Body of pancreas (tissue), 4 donors: ENCODE results near the gene ANKUB1. TPM values are rescaled to one million over a fixed set of nuclear protein-coding genes. Genes with fewer than 3 reads are reported as not detected.
"Not testable (repeated sequence)": the region's sequence is repeated elsewhere in the genome, so short reads cannot be mapped to it uniquely, and the experiment has no call there.

Experiments used
- ATAC-seq: fragments of 150-250 bp; one replicate; pipeline ENCODE4 v1.9.1; 2016
- DNase-seq, 4 donors: peaks; one replicate each; pipeline ENCODE4 v3.0.0-alpha.2; 2019
- H3K27ac ChIP-seq, 4 donors: fragments of 200-600 bp; sonication (generic); 1 replicate in 3 of 4; 2 replicates in 1 of 4; pipeline versions ENCODE4 v1.5.1 to v1.6.1; 2016 to 2019; ENCODE audit warnings: mild to moderate bottlenecking in 1 of 4, mixed read lengths in 1 of 4, moderate library complexity in 1 of 4
- H3K27me3 ChIP-seq, 2 donors: fragments of 200-600 bp; sonication (generic); one replicate each; pipeline ENCODE4 v1.6.0; 2016; ENCODE audit warnings: mild to moderate bottlenecking in 1 of 2
- H3K36me3 ChIP-seq, 2 donors: fragments of 200-600 bp; sonication (generic); replicated peaks in 1 of 2; 2 replicates each; pipeline ENCODE4 v1.5.1; 2016; ENCODE audit warnings: low read depth in 2 of 2; ENCODE audit not compliant: insufficient read depth in 1 of 2
- H3K4me1 ChIP-seq: fragments of 200-600 bp; sonication (generic); one replicate; pipeline ENCODE4 v1.6.0; 2016
- H3K4me3 ChIP-seq, 2 donors: fragments of 200-600 bp; sonication (generic); 1 replicate in 1 of 2; 2 replicates in 1 of 2; pipeline ENCODE4 v1.5.1; 2016 to 2019
- H3K9me3 ChIP-seq, 3 donors: fragments of 200-600 bp; sonication (generic); 1 replicate in 2 of 3; 2 replicates in 1 of 3; pipeline ENCODE4 v1.5.1; 2016
- CTCF ChIP-seq, 7 experiments: fragments of 450-650 bp in 4 of 7; fragments of 200-600 bp in 3 of 7; sonication (generic) in 3 of 7; IDR thresholded peaks; one replicate each; pipeline ENCODE4 v1.5.1; 2016 to 2019; ENCODE audit warnings: antibody characterized with exemption in 7 of 7
- POLR2A ChIP-seq, 3 donors: fragments of 450-650 bp; IDR thresholded peaks; one replicate each; pipeline ENCODE4 v1.6.1; 2016; ENCODE audit warnings: antibody characterized with exemption in 3 of 3, mild to moderate bottlenecking in 2 of 3
- WGBS, 2 donors: methylation state at CpG; one replicate each; pipeline ENCODE4 v1.1.5; 2017; 5-methylcytosine and 5-hydroxymethylcytosine counted together
- intact Hi-C: fragments of 100-400 bp; cut with DNase I; formaldehyde crosslinking; loops from one replicate; pipeline ENCODE4 v1.15.1; 2023
- total RNA-seq, 2 donors: library from RNA; depleted of rRNA; stranded (reverse); fragments of >200 nt; gene quantifications; one replicate each; pipeline ENCODE4 v1.1.0, GENCODE V29; 2016

ANKUB1 gene
- not detected for total RNA-seq

- H3K4me1 ChIP-seq: no peaks in the 10 kb centered on the region
- no peaks in the 10 kb centered on the region for H3K27me3 ChIP-seq
- H3K27ac ChIP-seq: no peak within 1 kb of the TSS
- WGBS, 2 donors: 86 to 92% methylated on average over 4 of the region's 4 CpGs
- no peaks in the 10 kb centered on the region for H3K36me3 ChIP-seq
- no peak for DNase-seq
- no peak for TF ChIP-seq POLR2A (IDR thresholded peaks at IDR 0.05)
- TF ChIP-seq CTCF (IDR thresholded peaks at IDR 0.05): no peak
- intact Hi-C loops: no loop called here
- no peak within 1 kb of the TSS for H3K4me3 ChIP-seq
- H3K9me3 ChIP-seq: no peaks in the 10 kb centered on the region
- no peak for ATAC-seq
Measured at GRCh38 chr3:149792452-149793270, at the start of gene ANKUB1. TSS of gene ANKUB1 (minus strand) at chr3:149792554. CDS start at chr3:149792366, 188 bp downstream.

GRCh38 chr3:149839896-149840295, 47.5 kb upstream of the ANKUB1 start:
- no peak overlapping the region for H3K27ac ChIP-seq
- peaks cover 1% of the 10 kb centered on the region for H3K4me1 ChIP-seq
- 80 to 95% methylated on average over 3 of the region's 3 CpGs for WGBS, 2 donors
- H3K4me3 ChIP-seq: no peak overlapping the region
- H3K9me3 ChIP-seq: peaks cover 0 to 7% (median 0%) of the 10 kb centered on the region in 3 donors
- no peak for TF ChIP-seq CTCF (IDR thresholded peaks at IDR 0.05)
- no peak for TF ChIP-seq POLR2A (IDR thresholded peaks at IDR 0.05)
- H3K36me3 ChIP-seq: no peaks in the 10 kb centered on the region
- intact Hi-C loops: no loop called here
- DNase-seq (no peak), ATAC-seq (no peak)
- H3K27me3 ChIP-seq: no peaks in the 10 kb centered on the region

GRCh38 chr3:149839469-149839868, 47.1 kb upstream of the ANKUB1 start:
- peaks cover 0 to 12% (median 0%) of the 10 kb centered on the region in 3 donors for H3K9me3 ChIP-seq
- H3K27ac ChIP-seq, ATAC-seq, DNase-seq, H3K4me3 ChIP-seq, H3K36me3 ChIP-seq, H3K27me3 ChIP-seq, intact Hi-C loops, H3K4me1 ChIP-seq: not testable (repeated sequence)
- 94 to 96% methylated on average over 3 of the region's 3 CpGs for WGBS, 2 donors

- WGBS, 2 donors: 93 to 94% methylated on average over 2 to 3 of the region's 3 CpGs
- H3K27me3 ChIP-seq, H3K4me3 ChIP-seq, ATAC-seq, H3K36me3 ChIP-seq, intact Hi-C loops, H3K27ac ChIP-seq, DNase-seq, H3K4me1 ChIP-seq: not testable (repeated sequence)
- peaks cover 0 to 18% (median 0%) of the 10 kb centered on the region in 3 donors for H3K9me3 ChIP-seq
Measured at GRCh38 chr3:149838491-149838890, 46.1 kb upstream of the ANKUB1 start.

- Histone ChIP-seq H3K9me3 (peaks cover 0 to 28% (median 0%) of the 10 kb centered on the region in 3 donors), H3K27me3 (no peaks in the 10 kb centered on the region), H3K27ac (no peak overlapping the region), H3K4me3 (no peak overlapping the region), H3K4me1 (no peaks in the 10 kb centered on the region), H3K36me3 (no peaks in the 10 kb centered on the region)
- WGBS, 2 donors: 92 to 98% methylated on average over 2 of the region's 2 CpGs
- ATAC-seq (no peak), DNase-seq (no peak)
- intact Hi-C loops: no loop called here
- no peak for TF ChIP-seq CTCF (IDR thresholded peaks at IDR 0.05)
- TF ChIP-seq POLR2A (IDR thresholded peaks at IDR 0.05): no peak
Measured at GRCh38 chr3:149833241-149833640, 40.9 kb upstream of the ANKUB1 start.

GRCh38 chr3:149832086-149832485, 39.7 kb upstream of the ANKUB1 start:
- intact Hi-C loops: no loop called here
- no peak for TF ChIP-seq POLR2A (IDR thresholded peaks at IDR 0.05)
- Histone ChIP-seq H3K27ac (no peak overlapping the region), H3K36me3 (no peaks in the 10 kb centered on the region), H3K9me3 (peaks cover 0 to 25% (median 0%) of the 10 kb centered on the region in 3 donors), H3K27me3 (no peaks in the 10 kb centered on the region), H3K4me3 (no peak overlapping the region), H3K4me1 (no peaks in the 10 kb centered on the region)
- 96 to 98% methylated on average over 1 of the region's 1 CpG for WGBS, 2 donors
- no peak for DNase-seq
- ATAC-seq: no peak
